Right ventricle myocardium superior (tissue), 1 donor: ENCODE data around the gene UBTD1. TPM values are rescaled to one million over a fixed set of nuclear protein-coding genes. Genes with fewer than 3 reads are reported as not detected.
"Not testable (repeated sequence)": the region's sequence is repeated elsewhere in the genome, so short reads cannot be mapped to it uniquely, and the experiment has no call there.

Experiments
- ATAC-seq: fragments of 200-7000 bp; cut with Tn5 transposase; one replicate; pipeline ENCODE4 v1.9.1; 2020; ENCODE audit warnings: mild to moderate bottlenecking; ENCODE audit not compliant: poor library complexity
- DNase-seq: peaks from one replicate; pipeline ENCODE4 v3.0.0-alpha.2; 2020
- intact Hi-C: fragments of 100-400 bp; cut with DNase I; formaldehyde crosslinking; loops from one replicate; pipeline ENCODE4 v1.11.2; 2022
- total RNA-seq: library from RNA; stranded (reverse); fragmentation: NEBNext Ultra II Directional; extraction: Animal tissue kit (Norgen Biotek cat#: 25700); gene quantifications from one replicate; pipeline ENCODE4 v1.2.1, GENCODE V29; 2021
- donor health status: DM: no; HTN: yes; CAD: no; lungs with severe emphysema.

UBTD1 gene
- total RNA-seq, 1 donor from 2014 or later: 26.7 TPM

- DNase-seq (no peak), ATAC-seq (peak; percentile 66)
Measured at GRCh38 chr10:97547962-97548361, 49.2 kb downstream of the UBTD1 start.

GRCh38 chr10:97548828-97549455, 50.2 kb downstream of the UBTD1 start:
- intact Hi-C loops: no loop called here
- no peak for DNase-seq
- no peak for ATAC-seq

More at GRCh38 chr10:97547962-97548361, 49.2 kb downstream of the UBTD1 start:
- intact Hi-C loops: no loop called here

GRCh38 chr10:97549587-97550322, 51.0 kb downstream of the UBTD1 start:
- ATAC-seq: peak; percentile 20
- intact Hi-C loops: no loop called here
- peak; percentile 59 for DNase-seq

GRCh38 chr10:97550336-97551149, 51.8 kb downstream of the UBTD1 start:
- intact Hi-C loops: no loop called here
- DNase-seq: no peak
- ATAC-seq: no peak

- intact Hi-C loops: no loop called here
- DNase-seq (no peak), ATAC-seq (no peak)
Measured at GRCh38 chr10:97551271-97551670, 52.5 kb downstream of the UBTD1 start.

- intact Hi-C loops: loop anchor here (2.0 kb wide), 1 partner anchor 91 kb away; no protein-coding TSS in a partner anchor
- DNase-seq (peak; percentile 86), ATAC-seq (peak; percentile 96)
Measured at GRCh38 chr10:97553575-97554031, 54.9 kb downstream of the UBTD1 start.

- not testable (repeated sequence) for DNase-seq
Measured at GRCh38 chr10:97554336-97554735, 55.6 kb downstream of the UBTD1 start.

GRCh38 chr10:97555541-97555940, 56.8 kb downstream of the UBTD1 start:
- DNase-seq, intact Hi-C loops, ATAC-seq: not testable (repeated sequence)

More at GRCh38 chr10:97554336-97554735, 55.6 kb downstream of the UBTD1 start:
- ATAC-seq, intact Hi-C loops: not testable (repeated sequence)

- intact Hi-C loops, ATAC-seq: not testable (repeated sequence)
- DNase-seq: peak; percentile 56
Measured at GRCh38 chr10:97560731-97561381, 62.1 kb downstream of the UBTD1 start.

- intact Hi-C loops, ATAC-seq, DNase-seq: not testable (repeated sequence)
Measured at GRCh38 chr10:97561386-97562077, 62.8 kb downstream of the UBTD1 start.

GRCh38 chr10:97562329-97562728, 63.6 kb downstream of the UBTD1 start:
- DNase-seq, ATAC-seq, intact Hi-C loops: not testable (repeated sequence)

GRCh38 chr10:97563337-97563736, 64.6 kb downstream of the UBTD1 start:
- intact Hi-C loops: no loop called here
- ATAC-seq: no peak
- DNase-seq: no peak

GRCh38 chr10:97564776-97565175, 66.1 kb downstream of the UBTD1 start:
- DNase-seq (no peak), ATAC-seq (no peak)
- intact Hi-C loops: no loop called here

- no peak for DNase-seq
- no peak for ATAC-seq
- intact Hi-C loops: no loop called here
Measured at GRCh38 chr10:97566336-97566996, 67.7 kb downstream of the UBTD1 start.

- DNase-seq: no peak
- intact Hi-C loops: no loop called here
- no peak for ATAC-seq
Measured at GRCh38 chr10:97567891-97568290, 69.2 kb downstream of the UBTD1 start.

GRCh38 chr10:97570146-97570788, 71.5 kb downstream of the UBTD1 start:
- no peak for DNase-seq
- no peak for ATAC-seq
- intact Hi-C loops: no loop called here
